Peyer's patch (tissue), 4 donors: ENCODE results near the gene USP32. TPM values are rescaled to one million over a fixed set of nuclear protein-coding genes. Genes with fewer than 3 reads are reported as not detected.

ENCODE experiments used
- DNase-seq, 3 donors: peaks; one replicate each; pipeline ENCODE4 v3.0.0-alpha.2; 2017 to 2019
- H3K27ac ChIP-seq, 4 donors: fragments of 200-600 bp; sonication (generic); one replicate each; pipeline ENCODE4 v1.5.1; 2016 to 2019
- H3K27me3 ChIP-seq, 2 donors: fragments of 200-600 bp; sonication (generic); one replicate each; pipeline ENCODE4 v1.5.1; 2019
- H3K36me3 ChIP-seq, 3 donors: fragments of 200-600 bp; sonication (generic); one replicate each; pipeline ENCODE4 v1.5.1; 2016 to 2019
- H3K4me1 ChIP-seq, 4 donors: fragments of 200-600 bp; sonication (generic); one replicate each; pipeline ENCODE4 v1.5.1; 2016 to 2019
- H3K4me3 ChIP-seq, 4 donors: fragments of 200-600 bp; sonication (generic); 1 replicate in 3 of 4; 2 replicates in 1 of 4; pipeline ENCODE4 v1.5.1; 2016 to 2019; ENCODE audit warnings: mild to moderate bottlenecking in 1 of 4
- H3K9me3 ChIP-seq, 4 donors: fragments of 200-600 bp; sonication (generic); one replicate each; pipeline ENCODE4 v1.5.1; 2016 to 2019; ENCODE audit warnings: mild to moderate bottlenecking in 1 of 4
- CTCF ChIP-seq, 6 experiments: fragments of 450-650 bp in 4 of 6; fragments of 200-600 bp in 2 of 6; sonication (generic) in 1 of 6; IDR thresholded peaks; one replicate each; pipeline ENCODE4 v1.5.1; 2017 to 2019; ENCODE audit warnings: antibody characterized with exemption in 6 of 6, mild to moderate bottlenecking in 3 of 6, moderate library complexity in 1 of 6
- POLR2A ChIP-seq, 2 donors: fragments of 450-650 bp; IDR thresholded peaks; one replicate each; pipeline ENCODE4 v1.5.1; 2017; ENCODE audit warnings: antibody characterized with exemption in 2 of 2, mild to moderate bottlenecking in 2 of 2, moderate library complexity in 2 of 2
- total RNA-seq, 4 donors: library from RNA; depleted of rRNA; stranded (reverse); fragments of >200 nt; gene quantifications; one replicate each; pipeline ENCODE4 v1.1.0, GENCODE V29; 2016

Gene USP32
- total RNA-seq, 4 donors from 2014 or later, result 31.5 to 52.8 (median 48.6) TPM

GRCh38 chr17:60403523-60403810, 11.5 kb upstream of the USP32 start:
- no peak for DNase-seq
- no peaks in the 10 kb centered on the region for H3K9me3 ChIP-seq
- H3K36me3 ChIP-seq, result no peaks in the 10 kb centered on the region
- H3K4me1 ChIP-seq, result no peaks in the 10 kb centered on the region
- H3K27me3 ChIP-seq, result no peaks in the 10 kb centered on the region
- no peak overlapping the region for H3K4me3 ChIP-seq
- TF ChIP-seq POLR2A (IDR thresholded peaks at IDR 0.05) (no peak), CTCF (IDR thresholded peaks at IDR 0.05) (no peak)
- H3K27ac ChIP-seq, result no peak overlapping the region

- no peaks in the 10 kb centered on the region for H3K27me3 ChIP-seq
- DNase-seq, result no peak
- no peaks in the 10 kb centered on the region for H3K36me3 ChIP-seq
- TF ChIP-seq POLR2A (IDR thresholded peaks at IDR 0.05) (no peak), CTCF (IDR thresholded peaks at IDR 0.05) (no peak)
- H3K4me3 ChIP-seq, result no peak overlapping the region
- H3K27ac ChIP-seq, result no peak overlapping the region
- H3K4me1 ChIP-seq, result no peaks in the 10 kb centered on the region
- no peaks in the 10 kb centered on the region for H3K9me3 ChIP-seq
Observed at GRCh38 chr17:60401819-60402218, 9.9 kb upstream of the USP32 start.

GRCh38 chr17:60398227-60398959, 6.5 kb upstream of the USP32 start:
- Histone ChIP-seq H3K4me1 (no peaks in the 10 kb centered on the region), H3K27me3 (no peaks in the 10 kb centered on the region), H3K4me3 (no peak overlapping the region), H3K36me3 (no peaks in the 10 kb centered on the region), H3K27ac (peak overlapping the region; percentile 14 to 58 (median 27)), H3K9me3 (no peaks in the 10 kb centered on the region)
- TF ChIP-seq POLR2A (IDR thresholded peaks at IDR 0.05) (no peak), CTCF (IDR thresholded peaks at IDR 0.05) (no peak)
- peak in 2 of 3 donors; percentile 70 for DNase-seq

- Histone ChIP-seq H3K36me3 (no peaks in the 10 kb centered on the region), H3K4me1 (peaks cover 0 to 4% (median 0%) of the 10 kb centered on the region in 4 donors), H3K9me3 (no peaks in the 10 kb centered on the region), H3K4me3 (no peak overlapping the region), H3K27me3 (no peaks in the 10 kb centered on the region), H3K27ac (no peak overlapping the region)
- no peak for TF ChIP-seq CTCF (IDR thresholded peaks at IDR 0.05)
- TF ChIP-seq POLR2A (IDR thresholded peaks at IDR 0.05), result no peak
- no peak for DNase-seq
Observed at GRCh38 chr17:60396412-60396811, 4.5 kb upstream of the USP32 start.

- Histone ChIP-seq H3K27me3 (no peaks in the 10 kb centered on the region), H3K9me3 (no peaks in the 10 kb centered on the region), H3K27ac (no peak overlapping the region), H3K36me3 (no peaks in the 10 kb centered on the region), H3K4me3 (no peak overlapping the region), H3K4me1 (peaks cover 0 to 9% (median 0%) of the 10 kb centered on the region in 4 donors)
- no peak for DNase-seq
- TF ChIP-seq CTCF (IDR thresholded peaks at IDR 0.05) (no peak), POLR2A (IDR thresholded peaks at IDR 0.05) (no peak)
Observed at GRCh38 chr17:60395508-60396065, 3.7 kb upstream of the USP32 start.
